Tibial nerve (tissue), 3 donors: Measurements from ENCODE around the gene B4GALNT2.

Source experiments
- POLR2A ChIP-seq, 2 donors: fragments of 450-650 bp; IDR thresholded peaks; one replicate each; pipeline ENCODE4 v1.6.1; 2017; ENCODE audit warnings: antibody characterized with exemption in 2 of 2, mild to moderate bottlenecking in 2 of 2, moderate library complexity in 2 of 2
- TF ChIP-seq, protein P1 (sequence below), 5 experiments: fragments of 200-600 bp in 3 of 5; fragments of 450-650 bp in 2 of 5; sonication (generic) in 3 of 5; IDR thresholded peaks; one replicate each; pipeline ENCODE4 v1.5.1; 2016 to 2019; ENCODE audit warnings: antibody characterized with exemption in 5 of 5, mild to moderate bottlenecking in 3 of 5, moderate library complexity in 2 of 5

DNA sequence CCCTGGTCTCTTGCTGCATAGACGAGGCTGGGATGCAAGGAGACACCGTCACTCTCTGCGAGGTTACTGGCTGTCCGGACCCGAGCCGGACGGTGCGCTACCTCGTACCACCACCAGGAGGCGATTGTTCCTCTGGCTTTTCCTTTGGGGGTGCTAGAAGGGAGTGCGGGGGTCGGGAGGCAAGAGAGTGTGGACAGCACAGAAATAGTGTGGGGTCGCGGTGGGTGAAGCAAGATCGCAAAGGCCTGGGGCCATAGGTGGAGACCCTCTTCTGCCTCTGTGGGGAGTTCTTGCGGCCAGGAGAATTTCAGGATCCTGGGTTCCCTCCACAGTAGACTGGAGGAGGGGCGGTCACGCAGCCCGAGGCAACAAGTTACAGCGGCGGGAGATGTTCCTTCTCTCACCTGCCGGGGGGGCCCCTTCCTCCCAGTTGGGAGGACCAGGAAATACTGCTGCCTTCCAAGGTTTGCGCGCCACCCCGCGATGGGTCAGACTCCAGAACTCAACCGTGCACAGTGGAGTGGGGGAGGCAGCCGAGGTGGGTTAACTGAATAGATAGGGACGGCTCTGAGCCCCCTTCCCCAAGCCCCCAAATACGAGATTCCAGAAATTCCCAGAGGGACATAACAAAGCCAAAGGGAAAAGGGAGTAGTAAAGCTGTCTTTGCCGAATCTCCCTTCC, 91.1 kb downstream of the B4GALNT2 start:
- TF ChIP-seq, protein P1, sequence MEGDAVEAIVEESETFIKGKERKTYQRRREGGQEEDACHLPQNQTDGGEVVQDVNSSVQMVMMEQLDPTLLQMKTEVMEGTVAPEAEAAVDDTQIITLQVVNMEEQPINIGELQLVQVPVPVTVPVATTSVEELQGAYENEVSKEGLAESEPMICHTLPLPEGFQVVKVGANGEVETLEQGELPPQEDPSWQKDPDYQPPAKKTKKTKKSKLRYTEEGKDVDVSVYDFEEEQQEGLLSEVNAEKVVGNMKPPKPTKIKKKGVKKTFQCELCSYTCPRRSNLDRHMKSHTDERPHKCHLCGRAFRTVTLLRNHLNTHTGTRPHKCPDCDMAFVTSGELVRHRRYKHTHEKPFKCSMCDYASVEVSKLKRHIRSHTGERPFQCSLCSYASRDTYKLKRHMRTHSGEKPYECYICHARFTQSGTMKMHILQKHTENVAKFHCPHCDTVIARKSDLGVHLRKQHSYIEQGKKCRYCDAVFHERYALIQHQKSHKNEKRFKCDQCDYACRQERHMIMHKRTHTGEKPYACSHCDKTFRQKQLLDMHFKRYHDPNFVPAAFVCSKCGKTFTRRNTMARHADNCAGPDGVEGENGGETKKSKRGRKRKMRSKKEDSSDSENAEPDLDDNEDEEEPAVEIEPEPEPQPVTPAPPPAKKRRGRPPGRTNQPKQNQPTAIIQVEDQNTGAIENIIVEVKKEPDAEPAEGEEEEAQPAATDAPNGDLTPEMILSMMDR (IDR thresholded peaks at IDR 0.05), result peak; percentile 78 to 89 (median 82)
- TF ChIP-seq POLR2A (IDR thresholded peaks at IDR 0.05), result no peak
